Endothelial cell of umbilical vein (primary cell): ENCODE results near the gene P2RX2. TPM values are rescaled to one million over a fixed set of nuclear protein-coding genes. Genes with fewer than 3 reads are reported as not detected.

Source experiments
- BruUV-seq: library from RNA; stranded (reverse); fragments of 400-500 nt; replicated peaks from 2 replicates; lab custom pipeline; 2021; lab: Mats Ljungman, UMichigan
- CTCF ChIA-PET: fragments of 300-600, 350-600 bp; sonication (Branson Sonifier 250); formaldehyde crosslinking; loops from one replicate; lab custom pipeline; 2021; ENCODE audit warnings: antibody characterized with exemption, inconsistent platforms; lab: Charles Lee
- POLR2A ChIA-PET: fragments of 300-600, 350-600 bp; sonication (Branson Sonifier 250); formaldehyde crosslinking; loops from one replicate; lab custom pipeline; 2021; ENCODE audit warnings: antibody characterized with exemption, inconsistent platforms; lab: Charles Lee
- DNase-seq: peaks from one replicate; pipeline ENCODE4 v3.0.0-alpha.2; 2011; ENCODE audit warnings: low read depth, low spot score
- FAIRE-seq: peaks from 2 replicates; lab custom pipeline; 2011; peaks lifted over from hg19 to GRCh38; lab: Jason Lieb, UNC
- H2AFZ ChIP-seq: 2 replicates; pipeline ENCODE4 v1.6.0; 2012; ENCODE audit warnings: low read depth, low read length, control low read depth, inconsistent platforms
- H3K27ac ChIP-seq: 2 replicates; pipeline ENCODE4 v1.5.1; 2011; ENCODE audit warnings: low read depth, mild to moderate bottlenecking, control low read depth, low read length, moderate library complexity; ENCODE audit not compliant: insufficient read depth
- H3K27me3 ChIP-seq, 2 experiments: 2 replicates each; pipeline versions ENCODE4 v1.6.0 to v1.6.1; 2011; ENCODE audit warnings: low read length in 2 of 2, mixed read lengths in 1 of 2; ENCODE audit not compliant: control insufficient read depth in 2 of 2, insufficient read depth in 2 of 2
- H3K36me3 ChIP-seq, 2 experiments: 2 replicates in 1 of 2; 3 replicates in 1 of 2; pipeline ENCODE4 v1.5.1; 2011; ENCODE audit warnings: low read length in 2 of 2, mild to moderate bottlenecking in 1 of 2, moderate library complexity in 1 of 2; ENCODE audit not compliant: control insufficient read depth in 2 of 2, insufficient read depth in 2 of 2; ENCODE audit errors: extremely low read depth in 1 of 2
- H3K4me1 ChIP-seq: 3 replicates; pipeline ENCODE4 v1.5.1; 2011; ENCODE audit warnings: mild to moderate bottlenecking, low read length; ENCODE audit not compliant: control insufficient read depth, insufficient read depth; ENCODE audit errors: extremely low read depth
- H3K4me2 ChIP-seq: 2 replicates; pipeline ENCODE4 v1.6.1; 2011; ENCODE audit warnings: low read length, control low read depth, mixed read lengths; ENCODE audit not compliant: insufficient read depth
- H3K4me3 ChIP-seq, 3 experiments: fragments of 200-600 bp in 1 of 3; sonication (generic), shearing (Covaris generic) in 1 of 3; replicated peaks in 1 of 3; 2 replicates each; pipeline ENCODE4 v1.5.1; 2011 to 2016; ENCODE audit warnings: control low read depth in 3 of 3, low read length in 3 of 3, mild to moderate bottlenecking in 2 of 3, inconsistent platforms in 1 of 3, low read depth in 1 of 3, moderate library complexity in 1 of 3; ENCODE audit not compliant: insufficient read depth in 1 of 3
- H3K79me2 ChIP-seq: 2 replicates; pipeline ENCODE4 v1.6.0; 2012; ENCODE audit warnings: low read length, inconsistent platforms; ENCODE audit not compliant: control insufficient read depth, insufficient read depth
- H3K9ac ChIP-seq: replicated peaks from 2 replicates; pipeline ENCODE3; 2011; ENCODE audit warnings: low read length, control low read depth; ENCODE audit not compliant: insufficient read depth; ENCODE audit errors: extremely low read depth
- H3K9me1 ChIP-seq: replicated peaks from 3 replicates; pipeline ENCODE4 v1.6.0; 2011; ENCODE audit warnings: mild to moderate bottlenecking, low read length; ENCODE audit not compliant: control insufficient read depth, insufficient read depth; ENCODE audit errors: extremely low read depth
- H3K9me3 ChIP-seq: replicated peaks from 2 replicates; pipeline ENCODE4 v1.5.1; 2012; ENCODE audit warnings: low read length, inconsistent platforms; ENCODE audit not compliant: control insufficient read depth, insufficient read depth
- H4K20me1 ChIP-seq: replicated peaks from 2 replicates; pipeline ENCODE3; 2011; ENCODE audit warnings: mild to moderate bottlenecking, low read length; ENCODE audit not compliant: control insufficient read depth, insufficient read depth; ENCODE audit errors: extremely low read depth
- CTCF ChIP-seq, 2 donors: IDR thresholded peaks; 1 replicate in 1 of 2; 2 replicates in 1 of 2; pipeline ENCODE4 v1.5.1; 2011; ENCODE audit warnings: low read length in 2 of 2, mild to moderate bottlenecking in 2 of 2, moderate library complexity in 2 of 2, control low read depth in 1 of 2, inconsistent platforms in 1 of 2, low read depth in 1 of 2; ENCODE audit not compliant: insufficient read depth in 1 of 2; ENCODE audit errors: extremely low read depth in 1 of 2
- EZH2 ChIP-seq: IDR thresholded peaks from 2 replicates; pipeline ENCODE4 v1.6.1; 2012; ENCODE audit warnings: borderline replicate concordance, low read depth, mild to moderate bottlenecking, moderate library complexity, low read length, inconsistent platforms; ENCODE audit not compliant: severe bottlenecking
- FOS ChIP-seq: IDR thresholded peaks from 2 replicates; pipeline ENCODE4 v1.6.1; 2011; ENCODE audit warnings: mild to moderate bottlenecking, low read length, moderate library complexity, borderline replicate concordance; ENCODE audit not compliant: insufficient read depth
- GATA2 ChIP-seq: IDR thresholded peaks from 2 replicates; pipeline ENCODE4 v1.7.0; 2011; ENCODE audit warnings: low read depth, mild to moderate bottlenecking, moderate library complexity, mixed read lengths, low read length; ENCODE audit not compliant: insufficient read length, insufficient read depth
- JUN ChIP-seq: IDR thresholded peaks from 2 replicates; pipeline ENCODE4 v1.6.1; 2011; ENCODE audit warnings: borderline replicate concordance, low read depth; ENCODE audit not compliant: insufficient read length, insufficient read depth
- MAX ChIP-seq: IDR thresholded peaks from 2 replicates; pipeline ENCODE4 v1.6.1; 2011; ENCODE audit not compliant: insufficient read depth, insufficient read length
- MYC ChIP-seq: IDR thresholded peaks from one replicate; pipeline ENCODE4 v1.6.1; 2011; ENCODE audit warnings: mild to moderate bottlenecking, low read depth, low read length
- POLR2A ChIP-seq: IDR thresholded peaks from 2 replicates; pipeline ENCODE4 v1.6.1; 2012; ENCODE audit warnings: low read depth, mild to moderate bottlenecking, control low read depth, low read length
- POLR2AphosphoS5 ChIP-seq: IDR thresholded peaks from 2 replicates; pipeline ENCODE4 v1.6.1; 2012; ENCODE audit warnings: low read depth, mild to moderate bottlenecking, control low read depth, low read length, moderate library complexity; ENCODE audit not compliant: insufficient read depth
- dilution Hi-C: fragments of 300-500 bp; cut with MboI; formaldehyde crosslinking; loops from one replicate; pipeline ENCODE4 v1.15.0; 2019; ENCODE audit warnings: low sequenced_read_pairs; ENCODE audit not compliant: extremely low pct_ligation_motif_present
- intact Hi-C: fragments of 100-400 bp; cut with micrococcal nuclease; formaldehyde crosslinking; loops from one replicate; pipeline ENCODE4 v1.10.0; 2022
- polyA plus RNA-seq, 4 experiments: library from polyadenylated mRNA; depleted of rRNA in 3 of 4; stranded (reverse) in 3 of 4; unstranded in 1 of 4; fragments of >200 nt; gene quantifications; 2 replicates each; pipeline versions ENCODE4 v1.2.1 to v1.2.3, GENCODE V29; 2011 to 2012; ENCODE audit warnings: missing spikeins in 1 of 4
- total RNA-seq: library from RNA; stranded (reverse); gene quantifications from 2 replicates; pipeline ENCODE4 v1.2.3, GENCODE V29; 2021

P2RX2 gene
- total and polyA plus RNA-seq, 2 donors (not counting 3 experiments of a cell fraction or from before 2014, with no cell fraction given), result not detected

- intact Hi-C loops, result no loop called here
- H3K9me1 ChIP-seq, result no peaks in the 10 kb centered on the region
- H3K4me2 ChIP-seq, result no peak overlapping the region
- H3K4me3 ChIP-seq, result no peak overlapping the region
- H3K9me3 ChIP-seq, result no peaks in the 10 kb centered on the region
- BruUV-seq, result no TSS peak
- DNase-seq (no peak), FAIRE-seq (no peak)
- H4K20me1 ChIP-seq, result peaks cover 2% of the 10 kb centered on the region
- H3K27ac ChIP-seq, result no peak overlapping the region
- peaks cover 1 to 18% of the 10 kb centered on the region in 2 experiments for H3K36me3 ChIP-seq
- dilution Hi-C loops, result no loop called here
- H3K4me1 ChIP-seq, result no peaks in the 10 kb centered on the region
- no peak overlapping the region for H2AFZ ChIP-seq
- CTCF ChIA-PET, result interaction anchor here (0.8 to 1.2 kb wide), 2 partner anchors 9 to 416 kb away, joined by 3 to 8 read pairs; no protein-coding TSS in a partner anchor
- peaks cover 19% of the 10 kb centered on the region for H3K79me2 ChIP-seq
- TF ChIP-seq GATA2, result no peak
- TF ChIP-seq POLR2A, result no peak
- TF ChIP-seq MYC, result no peak
- no peak for TF ChIP-seq FOS
- TF ChIP-seq MAX, result no peak
- no peak for TF ChIP-seq JUN
- no peak for TF ChIP-seq CTCF (IDR thresholded peaks at IDR 0.05; ENCODE audit: extremely low read depth in 1 of 2, insufficient read depth in 1 of 2, low read depth in 1 of 2, low read length in 2 of 2)
- TF ChIP-seq POLR2AphosphoS5, result no peak
- no peak for TF ChIP-seq EZH2
- POLR2A ChIA-PET, result no interaction called here
- no peaks in the 10 kb centered on the region for H3K27me3 ChIP-seq
- H3K9ac ChIP-seq, result no peak overlapping the region
Measured at GRCh38 chr12:132569856-132570480, 48.6 kb upstream of the P2RX2 start.
